Liver (tissue), 3 donors: ENCODE data around the gene SHC3.

Experiments
- ATF3 ChIP-seq: IDR thresholded peaks from 2 replicates; pipeline ENCODE4 v1.6.1; 2016; ENCODE audit warnings: antibody characterized with exemption
- CTCF ChIP-seq: fragments of 150-350 bp; IDR thresholded peaks from 2 replicates; pipeline ENCODE4 v1.5.1; 2017; ENCODE audit warnings: improper control_type of control experiment, low read depth, low read length; ENCODE audit not compliant: missing input control
- MAX ChIP-seq: IDR thresholded peaks from 2 replicates; pipeline ENCODE4 v1.6.1; 2016; ENCODE audit warnings: antibody characterized with exemption
- RAD21 ChIP-seq, 2 donors: IDR thresholded peaks; 2 replicates each; pipeline ENCODE4 v1.6.1; 2016; ENCODE audit warnings: antibody characterized with exemption in 2 of 2, mild to moderate bottlenecking in 2 of 2
- TAF1 ChIP-seq: conservative IDR thresholded peaks from 2 replicates; pipeline ENCODE4 v1.6.1; 2016; ENCODE audit warnings: antibody characterized with exemption, mild to moderate bottlenecking
- TF ChIP-seq, protein P1 (sequence below): IDR thresholded peaks from 2 replicates; pipeline ENCODE4 v1.6.1; 2016; ENCODE audit warnings: antibody characterized with exemption, mild to moderate bottlenecking
- TF ChIP-seq, protein P2 (sequence below): IDR thresholded peaks from 2 replicates; pipeline ENCODE4 v1.6.1; 2016; ENCODE audit warnings: antibody characterized with exemption
- donor health status: healthy.
- donor health status: healthy.

- TF ChIP-seq CTCF, result no peak
- TF ChIP-seq, protein P1, sequence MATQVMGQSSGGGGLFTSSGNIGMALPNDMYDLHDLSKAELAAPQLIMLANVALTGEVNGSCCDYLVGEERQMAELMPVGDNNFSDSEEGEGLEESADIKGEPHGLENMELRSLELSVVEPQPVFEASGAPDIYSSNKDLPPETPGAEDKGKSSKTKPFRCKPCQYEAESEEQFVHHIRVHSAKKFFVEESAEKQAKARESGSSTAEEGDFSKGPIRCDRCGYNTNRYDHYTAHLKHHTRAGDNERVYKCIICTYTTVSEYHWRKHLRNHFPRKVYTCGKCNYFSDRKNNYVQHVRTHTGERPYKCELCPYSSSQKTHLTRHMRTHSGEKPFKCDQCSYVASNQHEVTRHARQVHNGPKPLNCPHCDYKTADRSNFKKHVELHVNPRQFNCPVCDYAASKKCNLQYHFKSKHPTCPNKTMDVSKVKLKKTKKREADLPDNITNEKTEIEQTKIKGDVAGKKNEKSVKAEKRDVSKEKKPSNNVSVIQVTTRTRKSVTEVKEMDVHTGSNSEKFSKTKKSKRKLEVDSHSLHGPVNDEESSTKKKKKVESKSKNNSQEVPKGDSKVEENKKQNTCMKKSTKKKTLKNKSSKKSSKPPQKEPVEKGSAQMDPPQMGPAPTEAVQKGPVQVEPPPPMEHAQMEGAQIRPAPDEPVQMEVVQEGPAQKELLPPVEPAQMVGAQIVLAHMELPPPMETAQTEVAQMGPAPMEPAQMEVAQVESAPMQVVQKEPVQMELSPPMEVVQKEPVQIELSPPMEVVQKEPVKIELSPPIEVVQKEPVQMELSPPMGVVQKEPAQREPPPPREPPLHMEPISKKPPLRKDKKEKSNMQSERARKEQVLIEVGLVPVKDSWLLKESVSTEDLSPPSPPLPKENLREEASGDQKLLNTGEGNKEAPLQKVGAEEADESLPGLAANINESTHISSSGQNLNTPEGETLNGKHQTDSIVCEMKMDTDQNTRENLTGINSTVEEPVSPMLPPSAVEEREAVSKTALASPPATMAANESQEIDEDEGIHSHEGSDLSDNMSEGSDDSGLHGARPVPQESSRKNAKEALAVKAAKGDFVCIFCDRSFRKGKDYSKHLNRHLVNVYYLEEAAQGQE, result no peak
- no peak for TF ChIP-seq ATF3
- TF ChIP-seq MAX, result no peak
- TF ChIP-seq TAF1, result no peak
- TF ChIP-seq, protein P2, sequence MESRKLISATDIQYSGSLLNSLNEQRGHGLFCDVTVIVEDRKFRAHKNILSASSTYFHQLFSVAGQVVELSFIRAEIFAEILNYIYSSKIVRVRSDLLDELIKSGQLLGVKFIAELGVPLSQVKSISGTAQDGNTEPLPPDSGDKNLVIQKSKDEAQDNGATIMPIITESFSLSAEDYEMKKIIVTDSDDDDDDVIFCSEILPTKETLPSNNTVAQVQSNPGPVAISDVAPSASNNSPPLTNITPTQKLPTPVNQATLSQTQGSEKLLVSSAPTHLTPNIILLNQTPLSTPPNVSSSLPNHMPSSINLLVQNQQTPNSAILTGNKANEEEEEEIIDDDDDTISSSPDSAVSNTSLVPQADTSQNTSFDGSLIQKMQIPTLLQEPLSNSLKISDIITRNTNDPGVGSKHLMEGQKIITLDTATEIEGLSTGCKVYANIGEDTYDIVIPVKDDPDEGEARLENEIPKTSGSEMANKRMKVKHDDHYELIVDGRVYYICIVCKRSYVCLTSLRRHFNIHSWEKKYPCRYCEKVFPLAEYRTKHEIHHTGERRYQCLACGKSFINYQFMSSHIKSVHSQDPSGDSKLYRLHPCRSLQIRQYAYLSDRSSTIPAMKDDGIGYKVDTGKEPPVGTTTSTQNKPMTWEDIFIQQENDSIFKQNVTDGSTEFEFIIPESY, result no peak
- TF ChIP-seq RAD21 (IDR thresholded peaks at IDR 0.05), result no peak
Measured at GRCh38 chr9:89204801-89205200, 26.2 kb upstream of the SHC3 start.
